Measurements from ENCODE around the gene ATP8A2.

The ATP8A2 gene

GRCh38 chr13:25898991-25899390 is 527.2 kb downstream of the ATP8A2 start:
- Histone ChIP-seq H3K27me3 (ENCODE audit: control insufficient read depth, insufficient read depth, low read length) (no peaks in the 10 kb centered on the region), H3K27ac (ENCODE audit: low read depth, low read length) (no peak overlapping the region), H3K4me1 (ENCODE audit: control insufficient read depth, insufficient read depth, low read length) (no peaks in the 10 kb centered on the region), H3K9ac (ENCODE audit: low read length) (no peak overlapping the region), H3K36me3 (ENCODE audit: control insufficient read depth, insufficient read depth, low read length) (no peaks in the 10 kb centered on the region), H3K4me3 (ENCODE audit: low read length) (no peak overlapping the region)

- Histone ChIP-seq H3K27me3 (ENCODE audit: control insufficient read depth, insufficient read depth, low read length) (no peaks in the 10 kb centered on the region), H3K9ac (ENCODE audit: low read length) (no peak overlapping the region), H3K27ac (ENCODE audit: low read depth, low read length) (no peak overlapping the region), H3K36me3 (ENCODE audit: control insufficient read depth, insufficient read depth, low read length) (no peaks in the 10 kb centered on the region), H3K4me1 (ENCODE audit: control insufficient read depth, insufficient read depth, low read length) (no peaks in the 10 kb centered on the region), H3K4me3 (ENCODE audit: low read length) (no peak overlapping the region)
Measured at GRCh38 chr13:25899464-25899863, 527.7 kb downstream of the ATP8A2 start.

GRCh38 chr13:25899952-25900351 is 528.2 kb downstream of the ATP8A2 start:
- Histone ChIP-seq H3K9ac (ENCODE audit: low read length) (no peak overlapping the region), H3K4me3 (ENCODE audit: low read length) (no peak overlapping the region), H3K27me3 (ENCODE audit: control insufficient read depth, insufficient read depth, low read length) (no peaks in the 10 kb centered on the region), H3K27ac (ENCODE audit: low read depth, low read length) (no peak overlapping the region), H3K36me3 (ENCODE audit: control insufficient read depth, insufficient read depth, low read length) (no peaks in the 10 kb centered on the region), H3K4me1 (ENCODE audit: control insufficient read depth, insufficient read depth, low read length) (no peaks in the 10 kb centered on the region)

- Histone ChIP-seq H3K9ac (ENCODE audit: low read length) (no peak overlapping the region), H3K27ac (ENCODE audit: low read depth, low read length) (no peak overlapping the region), H3K4me1 (ENCODE audit: control insufficient read depth, insufficient read depth, low read length) (no peaks in the 10 kb centered on the region), H3K4me3 (ENCODE audit: low read length) (no peak overlapping the region), H3K36me3 (ENCODE audit: control insufficient read depth, insufficient read depth, low read length) (no peaks in the 10 kb centered on the region), H3K27me3 (ENCODE audit: control insufficient read depth, insufficient read depth, low read length) (no peaks in the 10 kb centered on the region)
Measured at GRCh38 chr13:25901460-25902376, 529.9 kb downstream of the ATP8A2 start.

- Histone ChIP-seq H3K9ac (ENCODE audit: low read length) (no peak overlapping the region), H3K4me1 (ENCODE audit: control insufficient read depth, insufficient read depth, low read length) (no peaks in the 10 kb centered on the region), H3K27ac (ENCODE audit: low read depth, low read length) (no peak overlapping the region), H3K36me3 (ENCODE audit: control insufficient read depth, insufficient read depth, low read length) (no peaks in the 10 kb centered on the region), H3K27me3 (ENCODE audit: control insufficient read depth, insufficient read depth, low read length) (no peaks in the 10 kb centered on the region), H3K4me3 (ENCODE audit: low read length) (no peak overlapping the region)
Measured at GRCh38 chr13:25902455-25902854, 530.7 kb downstream of the ATP8A2 start.

GRCh38 chr13:25902891-25903341 is 531.1 kb downstream of the ATP8A2 start:
- Histone ChIP-seq H3K27ac (ENCODE audit: low read depth, low read length) (no peak overlapping the region), H3K9ac (ENCODE audit: low read length) (no peak overlapping the region), H3K36me3 (ENCODE audit: control insufficient read depth, insufficient read depth, low read length) (no peaks in the 10 kb centered on the region), H3K4me1 (ENCODE audit: control insufficient read depth, insufficient read depth, low read length) (no peaks in the 10 kb centered on the region), H3K27me3 (ENCODE audit: control insufficient read depth, insufficient read depth, low read length) (no peaks in the 10 kb centered on the region), H3K4me3 (ENCODE audit: low read length) (no peak overlapping the region)

- no peak overlapping the region for H3K27ac ChIP-seq (ENCODE audit: low read depth, low read length)
- H3K27me3 ChIP-seq (ENCODE audit: control insufficient read depth, insufficient read depth, low read length): no peaks in the 10 kb centered on the region
- no peaks in the 10 kb centered on the region for H3K36me3 ChIP-seq (ENCODE audit: control insufficient read depth, insufficient read depth, low read length)
- no peak overlapping the region for H3K4me3 ChIP-seq (ENCODE audit: low read length)
- H3K9ac ChIP-seq (ENCODE audit: low read length): no peak overlapping the region
- H3K4me1 ChIP-seq (ENCODE audit: control insufficient read depth, insufficient read depth, low read length): no peaks in the 10 kb centered on the region
Measured at GRCh38 chr13:25904830-25905229, 533.1 kb downstream of the ATP8A2 start.

GRCh38 chr13:25905611-25906010 is 533.8 kb downstream of the ATP8A2 start:
- Histone ChIP-seq H3K4me3 (ENCODE audit: low read length) (no peak overlapping the region), H3K27me3 (ENCODE audit: control insufficient read depth, insufficient read depth, low read length) (no peaks in the 10 kb centered on the region), H3K4me1 (ENCODE audit: control insufficient read depth, insufficient read depth, low read length) (no peaks in the 10 kb centered on the region), H3K27ac (ENCODE audit: low read depth, low read length) (no peak overlapping the region), H3K9ac (ENCODE audit: low read length) (no peak overlapping the region), H3K36me3 (ENCODE audit: control insufficient read depth, insufficient read depth, low read length) (no peaks in the 10 kb centered on the region)

GRCh38 chr13:25906191-25906661 is 534.5 kb downstream of the ATP8A2 start:
- Histone ChIP-seq H3K4me3 (ENCODE audit: low read length) (no peak overlapping the region), H3K36me3 (ENCODE audit: control insufficient read depth, insufficient read depth, low read length) (no peaks in the 10 kb centered on the region), H3K27ac (ENCODE audit: low read depth, low read length) (no peak overlapping the region), H3K4me1 (ENCODE audit: control insufficient read depth, insufficient read depth, low read length) (no peaks in the 10 kb centered on the region), H3K27me3 (ENCODE audit: control insufficient read depth, insufficient read depth, low read length) (no peaks in the 10 kb centered on the region), H3K9ac (ENCODE audit: low read length) (no peak overlapping the region)

- H3K27me3 ChIP-seq (ENCODE audit: control insufficient read depth, insufficient read depth, low read length): no peaks in the 10 kb centered on the region
- H3K27ac ChIP-seq (ENCODE audit: low read depth, low read length): no peak overlapping the region
- no peaks in the 10 kb centered on the region for H3K36me3 ChIP-seq (ENCODE audit: control insufficient read depth, insufficient read depth, low read length)
- no peaks in the 10 kb centered on the region for H3K4me1 ChIP-seq (ENCODE audit: control insufficient read depth, insufficient read depth, low read length)
- H3K4me3 ChIP-seq (ENCODE audit: low read length): no peak overlapping the region
- H3K9ac ChIP-seq (ENCODE audit: low read length): no peak overlapping the region
Measured at GRCh38 chr13:25908366-25908765, 536.6 kb downstream of the ATP8A2 start.

- Histone ChIP-seq H3K36me3 (ENCODE audit: control insufficient read depth, insufficient read depth, low read length) (no peaks in the 10 kb centered on the region), H3K4me3 (ENCODE audit: low read length) (no peak overlapping the region), H3K4me1 (ENCODE audit: control insufficient read depth, insufficient read depth, low read length) (no peaks in the 10 kb centered on the region), H3K27ac (ENCODE audit: low read depth, low read length) (no peak overlapping the region), H3K27me3 (ENCODE audit: control insufficient read depth, insufficient read depth, low read length) (no peaks in the 10 kb centered on the region), H3K9ac (ENCODE audit: low read length) (no peak overlapping the region)
Measured at GRCh38 chr13:25910243-25910642, 538.5 kb downstream of the ATP8A2 start.

- no peak overlapping the region for H3K4me3 ChIP-seq (ENCODE audit: low read length)
- H3K27ac ChIP-seq (ENCODE audit: low read depth, low read length): no peak overlapping the region
- H3K9ac ChIP-seq (ENCODE audit: low read length): no peak overlapping the region
- no peaks in the 10 kb centered on the region for H3K27me3 ChIP-seq (ENCODE audit: control insufficient read depth, insufficient read depth, low read length)
- no peaks in the 10 kb centered on the region for H3K4me1 ChIP-seq (ENCODE audit: control insufficient read depth, insufficient read depth, low read length)
- H3K36me3 ChIP-seq (ENCODE audit: control insufficient read depth, insufficient read depth, low read length): no peaks in the 10 kb centered on the region
Measured at GRCh38 chr13:25910991-25911419, 539.2 kb downstream of the ATP8A2 start.

- H3K4me1 ChIP-seq (ENCODE audit: control insufficient read depth, insufficient read depth, low read length): no peaks in the 10 kb centered on the region
Measured at GRCh38 chr13:25912961-25913360, 541.2 kb downstream of the ATP8A2 start.

More at GRCh38 chr13:25912961-25913360, 541.2 kb downstream of the ATP8A2 start:
- H3K9ac ChIP-seq (ENCODE audit: low read length): no peak overlapping the region
- H3K27me3 ChIP-seq (ENCODE audit: control insufficient read depth, insufficient read depth, low read length): no peaks in the 10 kb centered on the region
- H3K27ac ChIP-seq (ENCODE audit: low read depth, low read length): no peak overlapping the region
- H3K4me3 ChIP-seq (ENCODE audit: low read length): no peak overlapping the region
- H3K36me3 ChIP-seq (ENCODE audit: control insufficient read depth, insufficient read depth, low read length): no peaks in the 10 kb centered on the region
